GM23338 (cell line): ENCODE measurements around the gene MDGA2. TPM values are rescaled to one million over a fixed set of nuclear protein-coding genes. Genes with fewer than 3 reads are reported as not detected.

ENCODE experiments used
- ATAC-seq: fragments of 200-7000 bp; cut with Tn5 transposase; 3 replicates; pipeline ENCODE4 v1.9.1; 2020
- DNase-seq: peaks from one replicate; pipeline ENCODE4 v3.0.0-alpha.2; 2015; ENCODE audit warnings: low spot score
- H2AFZ ChIP-seq: fragments of 200-600 bp; sonication (generic); 2 replicates; pipeline ENCODE4 v1.8.0; 2016; ENCODE audit warnings: antibody characterized with exemption, mild to moderate bottlenecking, moderate library complexity
- H3F3A ChIP-seq: fragments of 200-600 bp; sonication (generic); replicated peaks from 2 replicates; pipeline ENCODE4 v1.8.0; 2017; ENCODE audit warnings: antibody characterized with exemption, mixed run types, low read depth
- H3K27ac ChIP-seq: fragments of 200-600 bp; sonication (generic); 2 replicates; pipeline ENCODE4 v1.6.1; 2016; ENCODE audit warnings: low read depth
- H3K27me3 ChIP-seq: fragments of 200-600 bp; sonication (generic); 2 replicates; pipeline ENCODE4 v1.8.0; 2016; ENCODE audit warnings: mild to moderate bottlenecking, mixed run types, moderate library complexity; ENCODE audit not compliant: insufficient read depth
- H3K36me3 ChIP-seq: fragments of 200-600 bp; sonication (generic); 2 replicates; pipeline ENCODE4 v1.8.0; 2016; ENCODE audit warnings: mild to moderate bottlenecking; ENCODE audit not compliant: insufficient read depth
- H3K4me1 ChIP-seq: fragments of 200-600 bp; sonication (generic); 2 replicates; pipeline ENCODE4 v1.8.0; 2016; ENCODE audit warnings: mild to moderate bottlenecking, moderate library complexity; ENCODE audit not compliant: insufficient read depth
- H3K4me2 ChIP-seq: fragments of 200-600 bp; sonication (generic); 2 replicates; pipeline ENCODE4 v1.7.1; 2017; ENCODE audit warnings: mixed run types
- H3K4me3 ChIP-seq: fragments of 200-600 bp; sonication (generic); 2 replicates; pipeline ENCODE4 v1.6.1; 2016; ENCODE audit warnings: mixed run types
- H3K79me2 ChIP-seq: fragments of 200-600 bp; sonication (generic); replicated peaks from 2 replicates; pipeline ENCODE4 v1.8.0; 2017; ENCODE audit warnings: mild to moderate bottlenecking; ENCODE audit not compliant: insufficient read depth
- H3K9me2 ChIP-seq: fragments of 200-600 bp; sonication (generic); 2 replicates; pipeline ENCODE4 v1.8.0; 2017; ENCODE audit not compliant: insufficient read depth
- H4K20me1 ChIP-seq: fragments of 200-600 bp; sonication (generic); replicated peaks from 2 replicates; pipeline ENCODE4 v1.8.0; 2017; ENCODE audit warnings: mild to moderate bottlenecking; ENCODE audit not compliant: insufficient read depth
- H3K27ac Mint-ChIP-seq: 2 replicates; pipeline ENCODE4 v1.8.0; 2020; ENCODE audit warnings: inconsistent platforms, mild to moderate bottlenecking, moderate library complexity, mixed read lengths
- H3K27me3 Mint-ChIP-seq: 3 replicates; pipeline ENCODE4 v1.8.0; 2022; ENCODE audit warnings: low read depth, mild to moderate bottlenecking, moderate library complexity, mixed read lengths, inconsistent platforms; ENCODE audit not compliant: insufficient read depth, poor library complexity
- H3K36me3 Mint-ChIP-seq: 3 replicates; pipeline ENCODE4 v1.8.0; 2021; ENCODE audit warnings: low read depth, mild to moderate bottlenecking, inconsistent platforms, moderate library complexity, mixed read lengths
- H3K4me1 Mint-ChIP-seq: 3 replicates; pipeline ENCODE4 v1.8.0; 2020; ENCODE audit warnings: mild to moderate bottlenecking, inconsistent platforms, mixed read lengths
- H3K4me3 Mint-ChIP-seq: 3 replicates; pipeline ENCODE4 v1.8.0; 2021; ENCODE audit warnings: moderate library complexity, mild to moderate bottlenecking, inconsistent platforms, mixed read lengths
- H3K9me3 Mint-ChIP-seq: 3 replicates; pipeline ENCODE4 v1.8.0; 2020; ENCODE audit warnings: moderate library complexity, mild to moderate bottlenecking, inconsistent platforms, mixed read lengths
- CTCF ChIP-seq, 2 experiments: fragments of 200-600 bp in 1 of 2; sonication (generic) in 1 of 2; conservative IDR thresholded peaks; 2 replicates each; pipeline versions ENCODE4 v1.5.1 to v1.6.1; 2016 to 2017; ENCODE audit warnings: antibody characterized with exemption in 2 of 2, low read depth in 2 of 2, mild to moderate bottlenecking in 2 of 2, moderate library complexity in 1 of 2
- EZH2 ChIP-seq: fragments of 200-600 bp; sonication (generic); IDR thresholded peaks from one replicate; pipeline ENCODE4 v1.8.0; 2017; ENCODE audit warnings: antibody characterized with exemption, mild to moderate bottlenecking, low read depth; ENCODE audit not compliant: unreplicated experiment
- EZH2phosphoT487 ChIP-seq: fragments of 200-600 bp; sonication (generic); IDR thresholded peaks from one replicate; pipeline ENCODE4 v1.8.1; 2018; ENCODE audit warnings: antibody characterized with exemption; ENCODE audit not compliant: unreplicated experiment
- JUNB ChIP-seq: IDR thresholded peaks from one replicate; pipeline ENCODE4 v1.6.1; 2016; ENCODE audit warnings: antibody characterized with exemption; ENCODE audit not compliant: unreplicated experiment
- POLR2AphosphoS5 ChIP-seq: IDR thresholded peaks from 2 replicates; pipeline ENCODE4 v1.6.1; 2016; ENCODE audit warnings: antibody characterized with exemption, low read depth
- REST ChIP-seq: IDR thresholded peaks from one replicate; pipeline ENCODE4 v1.6.1; 2018; ENCODE audit warnings: antibody characterized with exemption; ENCODE audit not compliant: unreplicated experiment
- ZNF114 ChIP-seq: fragments of 250-450 bp; sonication (Bioruptor Pico); IDR thresholded peaks from 2 replicates; pipeline ENCODE4 v1.5.0; 2020; ENCODE audit warnings: mild to moderate bottlenecking, moderate library complexity
- ZNF331 ChIP-seq: fragments of 250-450 bp; sonication (Bioruptor Pico); IDR thresholded peaks from 2 replicates; pipeline ENCODE4 v1.5.0; 2020; ENCODE audit warnings: low read depth, mild to moderate bottlenecking, moderate library complexity
- polyA plus RNA-seq: library from polyadenylated mRNA; unstranded; fragments of >200 nt; fragmentation: Nextera tagmentation; extraction: Ambion mirVana; gene quantifications from 2 replicates; pipeline ENCODE4 v1.2.1, GENCODE V29; 2016
- total RNA-seq: library from RNA; depleted of rRNA; stranded (reverse); fragments of >200 nt; shearing (Covaris generic); gene quantifications from 2 replicates; pipeline ENCODE4 v1.2.3, GENCODE V29; 2014
- TF ChIP-seq, protein P1 (sequence below): fragments of 250-450 bp; sonication (Bioruptor Pico); IDR thresholded peaks from 2 replicates; pipeline ENCODE4 v1.5.0; 2020; ENCODE audit warnings: mild to moderate bottlenecking, moderate library complexity

The MDGA2 gene
- total and polyA plus RNA-seq, 2 experiments from 2014 or later, result 0.68 to 1.7 TPM

- DNase-seq (no peak), ATAC-seq (no peak)
- Histone ChIP-seq H3K27ac (no peak overlapping the region), H3K4me3 (no peak overlapping the region), H3K79me2 (no peaks in the 10 kb centered on the region), H3K4me1 (peaks cover 19% of the 10 kb centered on the region), H2AFZ (no peak overlapping the region), H3K27me3 (no peaks in the 10 kb centered on the region), H3F3A (no peaks in the 10 kb centered on the region), H4K20me1 (no peaks in the 10 kb centered on the region), H3K4me2 (no peak overlapping the region), H3K36me3 (no peaks in the 10 kb centered on the region), H3K9me2 (no peaks in the 10 kb centered on the region)
- Mint-ChIP-seq H3K36me3 (no peaks in the 10 kb centered on the region), H3K27me3 (no peaks in the 10 kb centered on the region), H3K4me1 (peaks cover 21% of the 10 kb centered on the region), H3K27ac (no peak overlapping the region), H3K4me3 (no peak overlapping the region), H3K9me3 (no peaks in the 10 kb centered on the region)
- TF ChIP-seq, protein P1, sequence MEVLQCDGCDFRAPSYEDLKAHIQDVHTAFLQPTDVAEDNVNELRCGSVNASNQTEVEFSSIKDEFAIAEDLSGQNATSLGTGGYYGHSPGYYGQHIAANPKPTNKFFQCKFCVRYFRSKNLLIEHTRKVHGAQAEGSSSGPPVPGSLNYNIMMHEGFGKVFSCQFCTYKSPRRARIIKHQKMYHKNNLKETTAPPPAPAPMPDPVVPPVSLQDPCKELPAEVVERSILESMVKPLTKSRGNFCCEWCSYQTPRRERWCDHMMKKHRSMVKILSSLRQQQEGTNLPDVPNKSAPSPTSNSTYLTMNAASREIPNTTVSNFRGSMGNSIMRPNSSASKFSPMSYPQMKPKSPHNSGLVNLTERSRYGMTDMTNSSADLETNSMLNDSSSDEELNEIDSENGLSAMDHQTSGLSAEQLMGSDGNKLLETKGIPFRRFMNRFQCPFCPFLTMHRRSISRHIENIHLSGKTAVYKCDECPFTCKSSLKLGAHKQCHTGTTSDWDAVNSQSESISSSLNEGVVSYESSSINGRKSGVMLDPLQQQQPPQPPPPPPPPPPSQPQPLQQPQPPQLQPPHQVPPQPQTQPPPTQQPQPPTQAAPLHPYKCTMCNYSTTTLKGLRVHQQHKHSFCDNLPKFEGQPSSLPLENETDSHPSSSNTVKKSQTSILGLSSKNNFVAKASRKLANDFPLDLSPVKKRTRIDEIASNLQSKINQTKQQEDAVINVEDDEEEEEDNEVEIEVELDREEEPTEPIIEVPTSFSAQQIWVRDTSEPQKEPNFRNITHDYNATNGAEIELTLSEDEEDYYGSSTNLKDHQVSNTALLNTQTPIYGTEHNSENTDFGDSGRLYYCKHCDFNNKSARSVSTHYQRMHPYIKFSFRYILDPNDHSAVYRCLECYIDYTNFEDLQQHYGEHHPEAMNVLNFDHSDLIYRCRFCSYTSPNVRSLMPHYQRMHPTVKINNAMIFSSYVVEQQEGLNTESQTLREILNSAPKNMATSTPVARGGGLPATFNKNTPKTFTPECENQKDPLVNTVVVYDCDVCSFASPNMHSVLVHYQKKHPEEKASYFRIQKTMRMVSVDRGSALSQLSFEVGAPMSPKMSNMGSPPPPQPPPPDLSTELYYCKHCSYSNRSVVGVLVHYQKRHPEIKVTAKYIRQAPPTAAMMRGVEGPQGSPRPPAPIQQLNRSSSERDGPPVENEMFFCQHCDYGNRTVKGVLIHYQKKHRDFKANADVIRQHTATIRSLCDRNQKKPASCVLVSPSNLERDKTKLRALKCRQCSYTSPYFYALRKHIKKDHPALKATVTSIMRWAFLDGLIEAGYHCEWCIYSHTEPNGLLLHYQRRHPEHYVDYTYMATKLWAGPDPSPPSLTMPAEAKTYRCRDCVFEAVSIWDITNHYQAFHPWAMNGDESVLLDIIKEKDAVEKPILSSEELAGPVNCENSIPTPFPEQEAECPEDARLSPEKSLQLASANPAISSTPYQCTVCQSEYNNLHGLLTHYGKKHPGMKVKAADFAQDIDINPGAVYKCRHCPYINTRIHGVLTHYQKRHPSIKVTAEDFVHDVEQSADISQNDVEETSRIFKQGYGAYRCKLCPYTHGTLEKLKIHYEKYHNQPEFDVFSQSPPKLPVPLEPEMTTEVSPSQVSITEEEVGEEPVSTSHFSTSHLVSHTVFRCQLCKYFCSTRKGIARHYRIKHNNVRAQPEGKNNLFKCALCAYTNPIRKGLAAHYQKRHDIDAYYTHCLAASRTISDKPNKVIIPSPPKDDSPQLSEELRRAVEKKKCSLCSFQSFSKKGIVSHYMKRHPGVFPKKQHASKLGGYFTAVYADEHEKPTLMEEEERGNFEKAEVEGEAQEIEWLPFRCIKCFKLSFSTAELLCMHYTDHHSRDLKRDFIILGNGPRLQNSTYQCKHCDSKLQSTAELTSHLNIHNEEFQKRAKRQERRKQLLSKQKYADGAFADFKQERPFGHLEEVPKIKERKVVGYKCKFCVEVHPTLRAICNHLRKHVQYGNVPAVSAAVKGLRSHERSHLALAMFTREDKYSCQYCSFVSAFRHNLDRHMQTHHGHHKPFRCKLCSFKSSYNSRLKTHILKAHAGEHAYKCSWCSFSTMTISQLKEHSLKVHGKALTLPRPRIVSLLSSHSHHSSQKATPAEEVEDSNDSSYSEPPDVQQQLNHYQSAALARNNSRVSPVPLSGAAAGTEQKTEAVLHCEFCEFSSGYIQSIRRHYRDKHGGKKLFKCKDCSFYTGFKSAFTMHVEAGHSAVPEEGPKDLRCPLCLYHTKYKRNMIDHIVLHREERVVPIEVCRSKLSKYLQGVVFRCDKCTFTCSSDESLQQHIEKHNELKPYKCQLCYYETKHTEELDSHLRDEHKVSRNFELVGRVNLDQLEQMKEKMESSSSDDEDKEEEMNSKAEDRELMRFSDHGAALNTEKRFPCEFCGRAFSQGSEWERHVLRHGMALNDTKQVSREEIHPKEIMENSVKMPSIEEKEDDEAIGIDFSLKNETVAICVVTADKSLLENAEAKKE (CRISPR knock-in tag), result no peak
- TF ChIP-seq JUNB, result no peak
- TF ChIP-seq ZNF114 (CRISPR knock-in tag), result no peak
- TF ChIP-seq REST, result no peak
- no peak for TF ChIP-seq ZNF331 (CRISPR knock-in tag)
- no peak for TF ChIP-seq POLR2AphosphoS5
- no peak for TF ChIP-seq CTCF (conservative IDR thresholded peaks at IDR 0.05; ENCODE audit: low read depth in 2 of 2)
- no peak for TF ChIP-seq EZH2phosphoT487
- TF ChIP-seq EZH2, result no peak
These were observed 328.6 kb downstream of the MDGA2 start for GRCh38 chr14:47346849-47347248.
